SK-N-SH (cell line): ENCODE results near the gene IL21R. TPM values are rescaled to one million over a fixed set of nuclear protein-coding genes. Genes with fewer than 3 reads are reported as not detected.

Experiments
- CTCF ChIA-PET: fragments of 300-600, 350-600 bp; formaldehyde crosslinking; extraction: SDS; loops from one replicate; lab custom pipeline; 2021; lab: Yijun Ruan, JAX
- POLR2A ChIA-PET: fragments of 350-600 bp; sonication (Branson Sonifier 250); formaldehyde crosslinking; extraction: SDS; loops from one replicate; lab custom pipeline; 2020; ENCODE audit warnings: antibody characterized with exemption, inconsistent platforms; lab: Yijun Ruan, JAX
- DNase-seq: peaks from one replicate; pipeline ENCODE4 v3.0.0; 2012
- H2AFZ ChIP-seq: fragments of 200-600 bp; sonication (generic); 2 replicates; pipeline ENCODE4 v1.8.1; 2016; ENCODE audit warnings: antibody characterized with exemption, mild to moderate bottlenecking, low read depth
- H3F3A ChIP-seq: fragments of 200-600 bp; sonication (generic); replicated peaks from 2 replicates; pipeline ENCODE3; 2016; ENCODE audit warnings: antibody characterized with exemption, mild to moderate bottlenecking; ENCODE audit not compliant: insufficient read depth
- H3K27ac ChIP-seq, 2 experiments: fragments of 200-500 bp in 1 of 2; fragments of 200-600 bp in 1 of 2; sonication (Bioruptor generic) in 1 of 2; sonication (generic), shearing (Covaris generic) in 1 of 2; 2 replicates each; pipeline versions ENCODE4 v1.5.1 to v1.6.1; 2014 to 2016; ENCODE audit warnings: low read depth in 2 of 2, inconsistent platforms in 1 of 2, low read length in 1 of 2, mild to moderate bottlenecking in 1 of 2, mixed read lengths in 1 of 2
- H3K27me3 ChIP-seq: fragments of 200-600 bp; sonication (generic), shearing (Covaris generic); 2 replicates; pipeline ENCODE4 v1.6.1; 2016; ENCODE audit warnings: mixed run types; ENCODE audit not compliant: insufficient read depth
- H3K36me3 ChIP-seq, 2 experiments: fragments of 200-500 bp in 1 of 2; fragments of 200-600 bp in 1 of 2; sonication (Bioruptor generic) in 1 of 2; sonication (generic) in 1 of 2; replicated peaks in 1 of 2; 2 replicates each; pipeline versions ENCODE3 to v1.5.1; 2014 to 2016; ENCODE audit warnings: low read length in 1 of 2, mild to moderate bottlenecking in 1 of 2; ENCODE audit not compliant: insufficient read depth in 2 of 2, control insufficient read depth in 1 of 2
- H3K4me1 ChIP-seq, 2 experiments: fragments of 200-500 bp in 1 of 2; fragments of 200-600 bp in 1 of 2; sonication (Bioruptor generic) in 1 of 2; sonication (generic), shearing (Covaris generic) in 1 of 2; 2 replicates each; pipeline versions ENCODE4 v1.5.1 to v1.6.1; 2014 to 2016; ENCODE audit warnings: low read depth in 1 of 2, low read length in 1 of 2, mixed run types in 1 of 2; ENCODE audit not compliant: insufficient read depth in 2 of 2, control insufficient read depth in 1 of 2
- H3K4me2 ChIP-seq: fragments of 200-600 bp; sonication (generic), shearing (Covaris generic); 2 replicates; pipeline ENCODE4 v1.6.1; 2017; ENCODE audit warnings: mixed run types
- H3K4me3 ChIP-seq, 2 experiments: fragments of 200-500 bp in 1 of 2; fragments of 200-600 bp in 1 of 2; sonication (Bioruptor generic) in 1 of 2; sonication (generic), shearing (Covaris generic) in 1 of 2; 2 replicates each; pipeline versions ENCODE4 v1.5.1 to v1.8.1; 2014 to 2016; ENCODE audit warnings: low read depth in 2 of 2, inconsistent platforms in 1 of 2, low read length in 1 of 2, mild to moderate bottlenecking in 1 of 2, mixed read lengths in 1 of 2, moderate library complexity in 1 of 2
- H3K79me2 ChIP-seq: fragments of 200-600 bp; sonication (generic); 2 replicates; pipeline ENCODE4 v1.8.1; 2017; ENCODE audit warnings: mild to moderate bottlenecking; ENCODE audit not compliant: insufficient read depth
- H3K9ac ChIP-seq: fragments of 200-600 bp; sonication (generic); 2 replicates; pipeline ENCODE4 v1.6.1; 2017; ENCODE audit warnings: mixed run types
- H3K9me2 ChIP-seq: fragments of 200-600 bp; sonication (generic); 2 replicates; pipeline ENCODE4 v1.6.1; 2017; ENCODE audit warnings: mixed run types
- H3K9me3 ChIP-seq: fragments of 200-600 bp; sonication (generic); 2 replicates; pipeline ENCODE4 v1.6.1; 2017; ENCODE audit warnings: mixed run types, mild to moderate bottlenecking, moderate library complexity
- H4K20me1 ChIP-seq: fragments of 200-600 bp; sonication (generic); 2 replicates; pipeline ENCODE4 v1.6.1; 2017; ENCODE audit warnings: mild to moderate bottlenecking, mixed run types; ENCODE audit not compliant: insufficient read depth
- EP300 ChIP-seq, 2 experiments: IDR thresholded peaks; 2 replicates each; pipeline versions ENCODE4 v1.4.0 to v1.6.1; 2012; ENCODE audit warnings: borderline replicate concordance in 1 of 2, low read depth in 1 of 2, low read length in 1 of 2
- EZH2phosphoT487 ChIP-seq: fragments of 200-600 bp; sonication (generic); IDR thresholded peaks from 2 replicates; pipeline ENCODE4 v1.6.1; 2017; ENCODE audit warnings: low read depth, mixed run types, mild to moderate bottlenecking, antibody characterized with exemption, moderate library complexity, borderline replicate concordance
- FOSL2 ChIP-seq: IDR thresholded peaks from 2 replicates; pipeline ENCODE4 v1.4.0; 2012; ENCODE audit warnings: low read depth, mild to moderate bottlenecking, moderate library complexity, borderline replicate concordance
- FOXJ3 ChIP-seq: sonication (generic); formaldehyde crosslinking; IDR thresholded peaks from 2 replicates; pipeline ENCODE4 v1.5.1; 2020; ENCODE audit warnings: mild to moderate bottlenecking, missing genetic modification reagents
- FOXM1 ChIP-seq: IDR thresholded peaks from 2 replicates; pipeline ENCODE4 v1.4.0; 2012; ENCODE audit warnings: low read depth, mild to moderate bottlenecking
- GATA2 ChIP-seq: sonication (generic); formaldehyde crosslinking; IDR thresholded peaks from 2 replicates; pipeline ENCODE4 v1.5.0; 2020; ENCODE audit warnings: mild to moderate bottlenecking, missing genetic modification reagents
- MXI1 ChIP-seq: IDR thresholded peaks from 2 replicates; pipeline ENCODE4 v1.6.1; 2012; ENCODE audit warnings: mild to moderate bottlenecking, low read depth, low read length, improper control_type of control experiment
- NFIC ChIP-seq: IDR thresholded peaks from 2 replicates; pipeline ENCODE4 v1.4.0; 2012; ENCODE audit warnings: borderline replicate concordance
- NRF1 ChIP-seq: IDR thresholded peaks from 2 replicates; pipeline ENCODE4 v1.6.1; 2012; ENCODE audit warnings: low read depth, mild to moderate bottlenecking, low read length
- RAD21 ChIP-seq: IDR thresholded peaks from 2 replicates; pipeline ENCODE4 v1.6.1; 2012; ENCODE audit warnings: mild to moderate bottlenecking, low read length
- RCOR1 ChIP-seq: fragments of 150-350 bp; IDR thresholded peaks from 2 replicates; pipeline ENCODE4 v1.6.1; 2017; ENCODE audit warnings: antibody characterized with exemption, low read length
- REST ChIP-seq: IDR thresholded peaks from 2 replicates; pipeline ENCODE4 v1.6.1; 2012; ENCODE audit warnings: mild to moderate bottlenecking, low read depth, low read length, moderate library complexity
- RXRA ChIP-seq: IDR thresholded peaks from 2 replicates; pipeline ENCODE4 v1.4.0; 2012; ENCODE audit warnings: low read depth, mild to moderate bottlenecking, borderline replicate concordance
- SMC3 ChIP-seq: IDR thresholded peaks from 2 replicates; pipeline ENCODE4 v1.6.1; 2012; ENCODE audit warnings: low read depth, low read length, improper control_type of control experiment
- ZBTB33 ChIP-seq: IDR thresholded peaks from 2 replicates; pipeline ENCODE4 v1.4.0; 2012; ENCODE audit warnings: low read depth, borderline replicate concordance
- WGBS: methylation state at CpG from one replicate; pipeline ENCODE4 v1.1.6; 2017; ENCODE audit warnings: low lambda C conversion rate; 5-methylcytosine and 5-hydroxymethylcytosine counted together
- polyA plus RNA-seq, 3 experiments: library from polyadenylated mRNA; depleted of rRNA; stranded (reverse); fragments of >200 nt; gene quantifications; 2 replicates each; pipeline ENCODE4 v1.2.3, GENCODE V29; 2012
- TF ChIP-seq, protein P1 (sequence below): IDR thresholded peaks from 2 replicates; pipeline ENCODE4; 2012
- TF ChIP-seq, protein P2 (sequence below): fragments of 200-600 bp; sonication (generic); IDR thresholded peaks from 2 replicates; pipeline ENCODE4 v1.6.1; 2017; ENCODE audit warnings: antibody characterized with exemption, mild to moderate bottlenecking, moderate library complexity

Gene IL21R
- polyA plus RNA-seq, 1 of the 3 experiments (the other 2 are of a cell fraction): 0.13 TPM

DNA sequence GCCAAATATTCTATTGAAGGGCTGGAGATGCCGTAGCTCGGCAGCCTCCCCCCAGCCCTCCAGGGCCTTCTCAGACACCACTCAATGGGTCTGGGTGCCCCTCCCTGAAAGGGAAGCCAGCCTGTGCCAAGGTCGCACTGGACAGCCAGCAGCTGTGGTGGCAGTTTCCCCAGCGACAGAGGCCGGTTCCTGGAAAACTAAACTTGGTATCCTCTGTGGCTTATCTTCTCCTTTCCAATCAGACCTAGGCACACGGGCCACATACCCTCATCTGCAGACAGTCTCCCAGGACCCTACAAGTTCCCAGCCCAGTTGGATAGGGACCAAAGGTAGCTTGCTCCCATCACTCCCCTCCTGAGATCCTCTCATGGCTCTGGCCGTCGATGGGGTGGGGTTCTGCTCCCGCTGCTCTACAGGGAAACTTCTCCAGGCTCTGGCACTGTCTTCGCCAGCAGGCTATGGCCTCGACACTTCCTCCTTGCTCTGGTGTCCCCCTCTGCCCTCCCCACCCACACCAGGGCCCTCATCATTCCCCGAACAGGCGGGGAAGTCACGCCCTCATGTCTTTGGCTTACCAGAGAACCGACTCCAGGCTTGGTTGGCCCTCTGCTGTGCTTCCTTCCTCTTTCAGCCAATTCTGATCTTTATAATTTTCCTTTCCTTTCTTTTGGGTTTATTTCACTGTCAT is 18.3 kb upstream of the IL21R start (continued):
- TF ChIP-seq ZBTB33 (no peak), RCOR1 (no peak), GATA2 (CRISPR knock-in tag) (no peak)

DNA sequence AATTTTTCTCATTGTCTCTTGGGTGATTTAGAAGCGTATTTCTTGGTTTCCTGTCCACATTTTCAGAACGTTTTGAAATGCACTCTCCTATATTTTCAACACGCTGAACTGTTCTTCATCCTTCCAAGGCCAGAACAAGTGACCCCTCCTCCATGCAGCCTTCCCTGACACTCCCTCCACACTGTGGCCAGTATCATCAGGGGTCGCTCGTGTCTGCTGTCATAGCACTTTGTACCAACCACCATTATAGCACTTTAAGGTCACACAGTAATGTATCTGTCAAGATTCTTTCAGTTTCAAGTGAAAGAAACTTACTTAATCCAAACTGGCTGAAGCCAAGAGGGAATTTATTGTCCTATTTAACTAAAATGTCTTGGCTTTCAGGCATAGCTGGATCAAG is 17.5 kb upstream of the IL21R start:
- H3K9me2 ChIP-seq: no peaks in the 10 kb centered on the region
- H3K27me3 ChIP-seq: no peaks in the 10 kb centered on the region; the same call in 1 of the 2 replicates
- H3F3A ChIP-seq: no peaks in the 10 kb centered on the region
- no peaks in the 10 kb centered on the region for H3K9me3 ChIP-seq
- H3K36me3 ChIP-seq: no peaks in the 10 kb centered on the region
- no peak overlapping the region for H3K4me2 ChIP-seq
- no peaks in the 10 kb centered on the region for H4K20me1 ChIP-seq
- POLR2A ChIA-PET: no interaction called here
- H3K4me1 ChIP-seq: no peaks in the 10 kb centered on the region
- H2AFZ ChIP-seq: no peak overlapping the region
- no peak overlapping the region for H3K4me3 ChIP-seq
- no peaks in the 10 kb centered on the region for H3K79me2 ChIP-seq
- H3K9ac ChIP-seq: no peak overlapping the region
- no peak overlapping the region for H3K27ac ChIP-seq
- no peak for TF ChIP-seq REST
- TF ChIP-seq NFIC: no peak
- TF ChIP-seq FOSL2: no peak
- TF ChIP-seq SMC3: no peak
- TF ChIP-seq MXI1: no peak
- TF ChIP-seq, protein P1, sequence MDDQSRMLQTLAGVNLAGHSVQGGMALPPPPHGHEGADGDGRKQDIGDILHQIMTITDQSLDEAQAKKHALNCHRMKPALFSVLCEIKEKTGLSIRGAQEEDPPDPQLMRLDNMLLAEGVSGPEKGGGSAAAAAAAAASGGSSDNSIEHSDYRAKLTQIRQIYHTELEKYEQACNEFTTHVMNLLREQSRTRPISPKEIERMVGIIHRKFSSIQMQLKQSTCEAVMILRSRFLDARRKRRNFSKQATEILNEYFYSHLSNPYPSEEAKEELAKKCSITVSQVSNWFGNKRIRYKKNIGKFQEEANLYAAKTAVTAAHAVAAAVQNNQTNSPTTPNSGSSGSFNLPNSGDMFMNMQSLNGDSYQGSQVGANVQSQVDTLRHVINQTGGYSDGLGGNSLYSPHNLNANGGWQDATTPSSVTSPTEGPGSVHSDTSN: no peak
- TF ChIP-seq EZH2phosphoT487: no peak
- no peak for TF ChIP-seq FOXM1
- no peak for TF ChIP-seq RXRA
- no peak for TF ChIP-seq RAD21
- TF ChIP-seq FOXJ3 (CRISPR knock-in tag): no peak
- TF ChIP-seq NRF1: no peak
- TF ChIP-seq EP300 (IDR thresholded peaks at IDR 0.05; ENCODE audit: borderline replicate concordance in 1 of 2, low read depth in 1 of 2, low read length in 1 of 2): no peak
- TF ChIP-seq, protein P2, sequence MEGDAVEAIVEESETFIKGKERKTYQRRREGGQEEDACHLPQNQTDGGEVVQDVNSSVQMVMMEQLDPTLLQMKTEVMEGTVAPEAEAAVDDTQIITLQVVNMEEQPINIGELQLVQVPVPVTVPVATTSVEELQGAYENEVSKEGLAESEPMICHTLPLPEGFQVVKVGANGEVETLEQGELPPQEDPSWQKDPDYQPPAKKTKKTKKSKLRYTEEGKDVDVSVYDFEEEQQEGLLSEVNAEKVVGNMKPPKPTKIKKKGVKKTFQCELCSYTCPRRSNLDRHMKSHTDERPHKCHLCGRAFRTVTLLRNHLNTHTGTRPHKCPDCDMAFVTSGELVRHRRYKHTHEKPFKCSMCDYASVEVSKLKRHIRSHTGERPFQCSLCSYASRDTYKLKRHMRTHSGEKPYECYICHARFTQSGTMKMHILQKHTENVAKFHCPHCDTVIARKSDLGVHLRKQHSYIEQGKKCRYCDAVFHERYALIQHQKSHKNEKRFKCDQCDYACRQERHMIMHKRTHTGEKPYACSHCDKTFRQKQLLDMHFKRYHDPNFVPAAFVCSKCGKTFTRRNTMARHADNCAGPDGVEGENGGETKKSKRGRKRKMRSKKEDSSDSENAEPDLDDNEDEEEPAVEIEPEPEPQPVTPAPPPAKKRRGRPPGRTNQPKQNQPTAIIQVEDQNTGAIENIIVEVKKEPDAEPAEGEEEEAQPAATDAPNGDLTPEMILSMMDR: no peak
- WGBS: 10% methylated on average over 5 of the region's 5 CpGs
- no peak for DNase-seq
- CTCF ChIA-PET: no interaction called here
